IPS-15b (cell line): Measurements from ENCODE around the gene LIPA.
"Not testable (repeated sequence)": the region's sequence is repeated elsewhere in the genome, so short reads cannot be mapped to it uniquely, and the experiment has no call there.

Source experiments
- H3K27me3 ChIP-seq: one replicate; pipeline ENCODE4 v1.6.1; 2013; ENCODE audit warnings: low read length; ENCODE audit not compliant: control insufficient read depth, insufficient read depth
- H3K36me3 ChIP-seq: one replicate; pipeline ENCODE4 v1.6.1; 2013; ENCODE audit warnings: low read length; ENCODE audit not compliant: control insufficient read depth, insufficient read depth
- H3K4me1 ChIP-seq: one replicate; pipeline ENCODE4 v1.6.1; 2013; ENCODE audit warnings: mild to moderate bottlenecking, low read length; ENCODE audit not compliant: control insufficient read depth, insufficient read depth
- H3K4me3 ChIP-seq: one replicate; pipeline ENCODE4 v1.5.1; 2013; ENCODE audit warnings: low read depth, low read length
- H3K9ac ChIP-seq: one replicate; pipeline ENCODE4 v1.6.1; 2013; ENCODE audit warnings: low read depth, mild to moderate bottlenecking, low read length
- H3K9me3 ChIP-seq: one replicate; pipeline ENCODE4 v1.6.1; 2013; ENCODE audit warnings: mild to moderate bottlenecking, low read length; ENCODE audit not compliant: control insufficient read depth, insufficient read depth

The LIPA gene

GRCh38 chr10:89269433-89270152 lies 18.0 kb upstream of the LIPA start:
- no peaks in the 10 kb centered on the region for H3K36me3 ChIP-seq
- H3K4me3 ChIP-seq = no peak overlapping the region
- no peak overlapping the region for H3K9ac ChIP-seq
- no peaks in the 10 kb centered on the region for H3K4me1 ChIP-seq
- no peaks in the 10 kb centered on the region for H3K27me3 ChIP-seq
- H3K9me3 ChIP-seq = no peaks in the 10 kb centered on the region

- Histone ChIP-seq H3K36me3 (no peaks in the 10 kb centered on the region), H3K4me1 (no peaks in the 10 kb centered on the region), H3K9ac (no peak overlapping the region), H3K9me3 (no peaks in the 10 kb centered on the region), H3K27me3 (no peaks in the 10 kb centered on the region), H3K4me3 (no peak overlapping the region)
Observed at GRCh38 chr10:89266721-89267453, 15.3 kb upstream of the LIPA start.

GRCh38 chr10:89263531-89263930 lies 12.0 kb upstream of the LIPA start:
- no peaks in the 10 kb centered on the region for H3K36me3 ChIP-seq
- H3K9me3 ChIP-seq = no peaks in the 10 kb centered on the region
- no peaks in the 10 kb centered on the region for H3K27me3 ChIP-seq
- no peaks in the 10 kb centered on the region for H3K4me1 ChIP-seq
- H3K4me3 ChIP-seq = no peak overlapping the region
- no peak overlapping the region for H3K9ac ChIP-seq

GRCh38 chr10:89263091-89263490 lies 11.5 kb upstream of the LIPA start:
- Histone ChIP-seq H3K4me3 (no peak overlapping the region), H3K4me1 (no peaks in the 10 kb centered on the region), H3K9me3 (no peaks in the 10 kb centered on the region), H3K36me3 (no peaks in the 10 kb centered on the region), H3K9ac (no peak overlapping the region), H3K27me3 (no peaks in the 10 kb centered on the region)

- Histone ChIP-seq H3K4me1 (no peaks in the 10 kb centered on the region), H3K9ac (no peak overlapping the region), H3K27me3 (no peaks in the 10 kb centered on the region), H3K9me3 (no peaks in the 10 kb centered on the region), H3K36me3 (no peaks in the 10 kb centered on the region), H3K4me3 (no peak overlapping the region)
Observed at GRCh38 chr10:89262086-89263051, 10.8 kb upstream of the LIPA start.

GRCh38 chr10:89258881-89259280 lies 7.3 kb upstream of the LIPA start:
- Histone ChIP-seq H3K27me3 (no peaks in the 10 kb centered on the region), H3K9ac (no peak overlapping the region), H3K9me3 (no peaks in the 10 kb centered on the region), H3K36me3 (no peaks in the 10 kb centered on the region), H3K4me3 (no peak overlapping the region), H3K4me1 (no peaks in the 10 kb centered on the region)

GRCh38 chr10:89257581-89257980 lies 6.0 kb upstream of the LIPA start:
- no peak overlapping the region for H3K4me3 ChIP-seq
- no peaks in the 10 kb centered on the region for H3K4me1 ChIP-seq
- no peaks in the 10 kb centered on the region for H3K9me3 ChIP-seq
- no peaks in the 10 kb centered on the region for H3K27me3 ChIP-seq
- H3K36me3 ChIP-seq = no peaks in the 10 kb centered on the region
- H3K9ac ChIP-seq = no peak overlapping the region

- no peaks in the 10 kb centered on the region for H3K27me3 ChIP-seq
- no peaks in the 10 kb centered on the region for H3K4me1 ChIP-seq
- no peak overlapping the region for H3K9ac ChIP-seq
- no peaks in the 10 kb centered on the region for H3K36me3 ChIP-seq
- H3K9me3 ChIP-seq = no peaks in the 10 kb centered on the region
- H3K4me3 ChIP-seq = no peak overlapping the region
Observed at GRCh38 chr10:89256962-89257361, 5.4 kb upstream of the LIPA start.

GRCh38 chr10:89256340-89256739 lies 4.8 kb upstream of the LIPA start:
- H3K27me3 ChIP-seq = no peaks in the 10 kb centered on the region
- H3K36me3 ChIP-seq = no peaks in the 10 kb centered on the region
- H3K9ac ChIP-seq = no peak overlapping the region
- H3K4me1 ChIP-seq = no peaks in the 10 kb centered on the region
- no peak overlapping the region for H3K4me3 ChIP-seq
- no peaks in the 10 kb centered on the region for H3K9me3 ChIP-seq

- no peaks in the 10 kb centered on the region for H3K9me3 ChIP-seq
- H3K36me3 ChIP-seq = no peaks in the 10 kb centered on the region
- peaks cover 4% of the 10 kb centered on the region for H3K27me3 ChIP-seq
- no peak overlapping the region for H3K9ac ChIP-seq
- no peak overlapping the region for H3K4me3 ChIP-seq
- H3K4me1 ChIP-seq = no peaks in the 10 kb centered on the region
Observed at GRCh38 chr10:89255793-89256192, 4.2 kb upstream of the LIPA start.

GRCh38 chr10:89255091-89255579 lies 3.6 kb upstream of the LIPA start:
- H3K36me3 ChIP-seq, H3K27me3 ChIP-seq, H3K4me3 ChIP-seq, H3K9me3 ChIP-seq, H3K9ac ChIP-seq, H3K4me1 ChIP-seq: not testable (repeated sequence)
